Esophagus muscularis mucosa (tissue), 3 donors: ENCODE results near the gene CACNB1.

Source experiments
- CTCF ChIP-seq, 3 experiments: fragments of 200-600 bp in 2 of 3; fragments of 450-650 bp in 1 of 3; sonication (generic) in 2 of 3; IDR thresholded peaks; one replicate each; pipeline ENCODE4 v1.5.1; 2017 to 2019; ENCODE audit warnings: antibody characterized with exemption in 3 of 3, mild to moderate bottlenecking in 2 of 3, moderate library complexity in 1 of 3
- POLR2A ChIP-seq: fragments of 450-650 bp; IDR thresholded peaks from one replicate; pipeline ENCODE4 v1.6.1; 2017; ENCODE audit warnings: antibody characterized with exemption, moderate library complexity, mild to moderate bottlenecking, low read depth
- POLR2AphosphoS5 ChIP-seq, 2 donors: sonication (generic); formaldehyde crosslinking; IDR thresholded peaks; one replicate each; pipeline ENCODE4 v1.6.1; 2017; ENCODE audit warnings: antibody characterized with exemption in 2 of 2

- no peak for TF ChIP-seq CTCF (IDR thresholded peaks at IDR 0.05)
- no peak for TF ChIP-seq POLR2A
- TF ChIP-seq POLR2AphosphoS5 (IDR thresholded peaks at IDR 0.05) = no peak
These were observed 16.2 kb downstream of the CACNB1 start for GRCh38 chr17:39181303-39181702.
